ENCODE measurements around the gene CALCOCO1. TPM values are rescaled to one million over a fixed set of nuclear protein-coding genes. Genes with fewer than 3 reads are reported as not detected.

The CALCOCO1 gene
- total and polyA plus RNA-seq, 2 of the 8 experiments (the other 6 are each of a cell fraction or from before 2014, with no cell fraction given): 20.3 to 39.3 TPM

DNA sequence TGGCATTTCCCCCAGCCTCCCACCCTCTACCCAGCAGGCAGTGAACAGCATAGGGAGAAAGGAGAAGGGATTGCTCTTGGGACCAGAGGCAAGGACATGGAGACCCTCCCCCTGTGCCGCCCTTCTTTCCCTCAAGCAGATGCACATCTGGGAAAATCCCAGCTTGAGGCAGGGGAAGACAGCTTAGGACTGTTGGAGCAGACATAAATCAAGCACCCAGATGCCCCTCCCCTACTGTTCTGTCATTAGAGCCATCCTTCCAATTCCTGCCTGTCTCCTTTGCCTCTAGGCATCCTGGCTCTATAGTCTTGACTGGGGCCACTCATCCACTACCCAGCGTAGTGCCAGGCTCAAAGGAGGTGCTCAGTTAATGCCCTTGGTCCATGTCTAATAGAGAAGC lies 32.0 kb upstream of the CALCOCO1 start:
- H3K18ac ChIP-seq (ENCODE audit: extremely low read depth, low read length): no peak overlapping the region
- no peak overlapping the region for H2BK12ac ChIP-seq (ENCODE audit: low read depth, low read length)
- no peak overlapping the region for H3K4ac ChIP-seq (replicated peaks; ENCODE audit: insufficient read length, low read depth, low read length)
- H3K4me3 ChIP-seq (ENCODE audit: extremely low read depth in 1 of 4, insufficient read depth in 2 of 4, low read depth in 3 of 4, low read length in 4 of 4): no peak overlapping the region
- ChIA-PET CTCF (ENCODE audit: partially characterized antibody) (interaction anchor here (7.5 kb wide), 1 partner anchor 15 kb away, joined by 152 read pairs; no protein-coding TSS in a partner anchor), POLR2A (ENCODE audit: partially characterized antibody) (no interaction called here)
- 77% methylated on average over 2 of the region's 2 CpGs; no CpG with 5 or more reads in 1 of the 2 experiments for WGBS, 2 experiments (ENCODE audit: extremely low coverage in 1 of 2, insufficient coverage in 1 of 2, insufficient read length in 1 of 2, insufficient replicate concordance in 2 of 2, low coverage in 1 of 2, low lambda C conversion rate in 2 of 2, missing lambda C conversion rate in 1 of 2)
- DNase-seq (ENCODE audit: low read depth in 1 of 2, low spot score in 2 of 2) (no peak), FAIRE-seq (no peak)
- H4K20me1 ChIP-seq (replicated peaks in 1 of 2; ENCODE audit: control insufficient read depth in 1 of 2, insufficient read depth in 2 of 2, low read length in 2 of 2): no peaks in the 10 kb centered on the region
- no peak overlapping the region for H4K91ac ChIP-seq (replicated peaks; ENCODE audit: insufficient read length, low read length)
- H3K36me3 ChIP-seq (ENCODE audit: control insufficient read depth in 2 of 4, insufficient read depth in 4 of 4, low read length in 3 of 4): no peaks in the 10 kb centered on the region
- H4K5ac ChIP-seq (ENCODE audit: insufficient read length, low read depth, low read length): no peak overlapping the region
- no peaks in the 10 kb centered on the region for H3K79me2 ChIP-seq (ENCODE audit: control insufficient read depth in 1 of 2, insufficient read depth in 2 of 2, low read length in 2 of 2)
- H3K23me2 ChIP-seq (ENCODE audit: low read depth, low read length): peaks cover 2% of the 10 kb centered on the region; the same call in 1 of the 2 replicates
- no peak overlapping the region for H3K27ac ChIP-seq (ENCODE audit: low read depth, low read length)
- H3K14ac ChIP-seq (ENCODE audit: insufficient read length): no peak overlapping the region
- H2BK5ac ChIP-seq (ENCODE audit: low read depth, low read length): no peak overlapping the region
- no peak overlapping the region for H2BK120ac ChIP-seq (replicated peaks; ENCODE audit: low read depth, low read length)
- H3K79me1 ChIP-seq (ENCODE audit: low read depth, low read length): no peaks in the 10 kb centered on the region
- H2AK5ac ChIP-seq (ENCODE audit: low read depth, low read length): no peak overlapping the region
- H3K9me3 ChIP-seq (ENCODE audit: insufficient read depth in 2 of 2, low read depth in 1 of 2, low read length in 1 of 2): no peaks in the 10 kb centered on the region
- no peak overlapping the region for H2AFZ ChIP-seq (ENCODE audit: low read length)
- no peak overlapping the region for H3K56ac ChIP-seq (replicated peaks; ENCODE audit: insufficient read length, low read depth, low read length)
- H2BK20ac ChIP-seq (ENCODE audit: low read length): no peak overlapping the region
- H3K23ac ChIP-seq (ENCODE audit: insufficient read length): no peak overlapping the region
- TF ChIP-seq CHD1 (IDR thresholded peaks at IDR 0.05; ENCODE audit: low read depth, low read length): no peak
- TF ChIP-seq SIRT6 (IDR thresholded peaks at IDR 0.05; ENCODE audit: low read length): no peak
- no peak for TF ChIP-seq GABPA (IDR thresholded peaks at IDR 0.05; ENCODE audit: borderline replicate concordance, insufficient read depth, low read length)
- no peak for TF ChIP-seq BACH1 (IDR thresholded peaks at IDR 0.05; ENCODE audit: low read length)
- TF ChIP-seq KDM5A (IDR thresholded peaks at IDR 0.05; ENCODE audit: low read length): no peak
- TF ChIP-seq JUN (IDR thresholded peaks at IDR 0.05; ENCODE audit: low read depth, low read length): no peak
- TF ChIP-seq, protein P1, sequence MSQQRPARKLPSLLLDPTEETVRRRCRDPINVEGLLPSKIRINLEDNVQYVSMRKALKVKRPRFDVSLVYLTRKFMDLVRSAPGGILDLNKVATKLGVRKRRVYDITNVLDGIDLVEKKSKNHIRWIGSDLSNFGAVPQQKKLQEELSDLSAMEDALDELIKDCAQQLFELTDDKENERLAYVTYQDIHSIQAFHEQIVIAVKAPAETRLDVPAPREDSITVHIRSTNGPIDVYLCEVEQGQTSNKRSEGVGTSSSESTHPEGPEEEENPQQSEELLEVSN (IDR thresholded peaks at IDR 0.05): no peak
- no peak for TF ChIP-seq PHF8 (conservative IDR thresholded peaks at IDR 0.05; ENCODE audit: low read depth, low read length)
- no peak for TF ChIP-seq BRCA1 (IDR thresholded peaks at IDR 0.05; ENCODE audit: low read depth, low read length)
- TF ChIP-seq HDAC2 (IDR thresholded peaks at IDR 0.05; ENCODE audit: borderline replicate concordance in 1 of 2, low read depth in 2 of 2, low read length in 2 of 2): no peak
- H3K4me1 ChIP-seq (replicated peaks in 1 of 4; ENCODE audit: control insufficient read depth in 3 of 4, insufficient read depth in 4 of 4, low read length in 3 of 4): peaks cover 3 to 17% (median 6%) of the 10 kb centered on the region in 4 experiments
- no peak overlapping the region for H3K4me2 ChIP-seq (ENCODE audit: insufficient read depth in 1 of 2, low read depth in 2 of 2, low read length in 2 of 2)
- no peak overlapping the region for H3K9ac ChIP-seq (replicated peaks in 1 of 4; ENCODE audit: extremely low read depth in 1 of 4, low read depth in 3 of 4, low read length in 3 of 4)
- peaks cover 0 to 26% (median 14%) of the 10 kb centered on the region in 4 experiments; a peak in 4 of 7 replicates for H3K27me3 ChIP-seq (replicated peaks in 1 of 4; ENCODE audit: control insufficient read depth in 3 of 4, extremely low read depth in 1 of 4, insufficient read depth in 3 of 4, low read length in 3 of 4)
- no peak overlapping the region for H4K8ac ChIP-seq (ENCODE audit: extremely low read depth, insufficient read depth, low read length)
- H2BK15ac ChIP-seq (ENCODE audit: low read length): no peak overlapping the region
